GM23248 (cell line): ENCODE data around the gene R3HDM4.

Experiments
- EZH2 ChIP-seq: fragments of 200-600 bp; sonication (generic); IDR thresholded peaks from 2 replicates; pipeline ENCODE4 v1.6.1; 2018; ENCODE audit warnings: antibody characterized with exemption, mild to moderate bottlenecking; ENCODE audit not compliant: insufficient read depth, poor library complexity, severe bottlenecking
- EZH2phosphoT487 ChIP-seq: fragments of 200-600 bp; sonication (generic); IDR thresholded peaks from 2 replicates; pipeline ENCODE4 v1.6.1; 2018; ENCODE audit warnings: antibody characterized with exemption, moderate library complexity, mild to moderate bottlenecking, low read depth; ENCODE audit not compliant: insufficient read depth

DNA sequence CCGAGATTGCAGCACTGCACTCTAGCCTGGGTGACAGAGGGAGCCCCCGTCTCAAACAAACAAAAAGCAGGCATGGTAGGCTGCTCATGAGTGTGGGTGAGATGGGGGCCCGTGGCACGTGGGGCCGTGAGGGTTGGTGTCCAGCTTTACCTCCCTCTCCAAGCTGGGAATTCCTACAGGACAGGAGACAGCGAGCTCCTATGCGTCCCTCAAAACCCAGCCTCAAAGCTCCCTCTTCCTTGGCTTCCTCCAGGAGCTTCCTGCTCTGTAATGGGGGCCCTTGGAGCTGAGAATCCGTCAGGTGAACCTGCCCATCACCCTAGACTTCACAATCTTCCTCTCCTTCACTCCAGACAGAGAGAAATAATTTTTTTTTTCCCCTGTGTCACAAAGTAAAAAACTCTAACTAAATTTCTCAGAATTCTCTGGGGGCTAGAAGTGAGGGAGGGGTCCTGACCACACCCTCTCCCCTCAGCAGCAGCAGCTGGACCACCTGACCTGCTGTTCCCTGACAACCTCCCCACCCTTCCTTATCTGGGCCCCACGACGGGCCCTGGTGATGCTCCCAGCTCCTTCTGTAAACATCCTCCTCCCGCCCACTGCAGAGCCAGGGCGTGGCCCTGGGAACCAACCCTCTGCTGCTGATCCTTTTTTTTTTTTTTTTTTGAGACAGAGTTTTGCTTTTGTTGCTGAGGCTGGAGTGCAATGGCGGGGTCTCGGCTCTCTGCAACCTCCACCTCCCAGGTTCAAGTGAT, 49.0 kb upstream of the R3HDM4 start:
- no peak for TF ChIP-seq EZH2
- no peak for TF ChIP-seq EZH2phosphoT487
